AML-193 (cell line): Measurements from ENCODE around the gene CELF4.
"Not testable (repeated sequence)": the region's sequence is repeated elsewhere in the genome, so short reads cannot be mapped to it uniquely, and the experiment has no call there.

ENCODE experiments used
- DNase-seq, 2 experiments: peaks; one replicate each; lab custom pipeline; 2025; lab: John Stamatoyannopoulos, UW

The CELF4 gene

GRCh38 chr18:37389684-37390368 is 175.8 kb downstream of the CELF4 start:
- no peak for DNase-seq

- no peak for DNase-seq
Observed at GRCh38 chr18:37389041-37389440, 176.6 kb downstream of the CELF4 start.

- no peak for DNase-seq
Observed at GRCh38 chr18:37388413-37388812, 177.2 kb downstream of the CELF4 start.

GRCh38 chr18:37385846-37386778 is 179.5 kb downstream of the CELF4 start:
- peak in 1 of 2 experiments; percentile 1 for DNase-seq

- DNase-seq, result no peak
Observed at GRCh38 chr18:37383846-37384595, 181.6 kb downstream of the CELF4 start.

- DNase-seq, result no peak
Observed at GRCh38 chr18:37383036-37383785, 182.4 kb downstream of the CELF4 start.

- DNase-seq, result no peak
Observed at GRCh38 chr18:37381554-37381953, 184.0 kb downstream of the CELF4 start.

GRCh38 chr18:37380546-37381110 is 185.0 kb downstream of the CELF4 start:
- DNase-seq, result no peak

- DNase-seq, result no peak
Observed at GRCh38 chr18:37378336-37379010, 187.1 kb downstream of the CELF4 start.

- no peak for DNase-seq
Observed at GRCh38 chr18:37375181-37375580, 190.4 kb downstream of the CELF4 start.

- no peak for DNase-seq
Observed at GRCh38 chr18:37368110-37368954, 197.3 kb downstream of the CELF4 start.

- DNase-seq, result no peak
Observed at GRCh38 chr18:37364237-37364636, 201.4 kb downstream of the CELF4 start.

GRCh38 chr18:37362158-37362890 is 203.3 kb downstream of the CELF4 start:
- DNase-seq, result no peak

- DNase-seq, result no peak
Observed at GRCh38 chr18:37361335-37362157, 204.1 kb downstream of the CELF4 start.

GRCh38 chr18:37358061-37358460 is 207.5 kb downstream of the CELF4 start:
- not testable (repeated sequence) for DNase-seq

GRCh38 chr18:37355772-37356171 is 209.8 kb downstream of the CELF4 start:
- DNase-seq, result no peak

- no peak for DNase-seq
Observed at GRCh38 chr18:37351110-37351509, 214.5 kb downstream of the CELF4 start.

GRCh38 chr18:37348729-37349128 is 216.9 kb downstream of the CELF4 start:
- no peak for DNase-seq
